ENCODE results near the gene VAMP1.
"Not testable (repeated sequence)": the region's sequence is repeated elsewhere in the genome, so short reads cannot be mapped to it uniquely, and the experiment has no call there.

VAMP1 gene, protein sequence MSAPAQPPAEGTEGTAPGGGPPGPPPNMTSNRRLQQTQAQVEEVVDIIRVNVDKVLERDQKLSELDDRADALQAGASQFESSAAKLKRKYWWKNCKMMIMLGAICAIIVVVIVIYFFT

DNA sequence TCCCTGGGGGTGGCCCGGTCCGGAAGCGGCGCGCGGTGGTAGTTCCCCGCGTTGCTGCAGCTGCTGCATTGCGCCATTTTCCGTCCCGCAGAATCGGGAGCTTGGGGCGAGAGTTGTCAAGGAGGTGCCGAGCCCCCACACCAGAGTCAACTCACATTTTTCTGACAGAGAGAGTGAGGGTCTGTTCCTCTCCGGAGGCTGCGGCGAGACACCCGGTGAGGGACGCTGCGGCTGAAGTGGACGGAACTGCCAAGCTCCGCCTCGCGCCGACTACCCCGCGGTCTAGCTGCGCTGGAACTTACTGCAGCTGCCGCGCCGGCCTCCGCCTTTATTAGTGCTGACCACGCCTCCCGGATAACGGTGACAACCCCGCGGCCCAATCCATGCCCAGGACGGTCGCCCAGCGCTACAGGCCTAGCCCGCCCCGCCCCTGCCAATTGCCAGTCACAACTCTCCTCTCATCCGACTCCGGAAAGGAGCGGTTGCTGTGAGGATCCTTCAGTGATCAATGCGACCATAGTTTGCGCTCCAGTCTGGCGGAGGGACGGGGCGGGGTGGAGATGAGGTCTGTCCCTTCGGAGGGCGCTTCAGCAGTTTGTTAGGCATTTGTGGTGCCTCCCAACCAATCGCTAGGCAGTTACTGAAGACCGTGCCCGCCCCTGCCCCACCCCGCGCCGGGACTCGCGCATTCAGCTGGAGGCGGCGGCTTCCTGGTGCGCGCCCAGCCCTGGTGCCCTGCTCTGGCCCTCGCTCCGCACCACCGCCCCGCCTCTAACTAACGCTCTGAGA is at the start of gene VAMP1:
Gene VAMP1, minus strand, starts transcription at position 303 of the 789 bp plus-strand sequence. Its CDS starts 146 bp downstream, at position 157.
- peak; percentile 96 for DNase-seq (ENCODE audit: low spot score)

- DNase-seq (ENCODE audit: low spot score) = no peak
Measured at GRCh38 chr12:6520186-6520585, 49.7 kb upstream of the VAMP1 start.

DNA sequence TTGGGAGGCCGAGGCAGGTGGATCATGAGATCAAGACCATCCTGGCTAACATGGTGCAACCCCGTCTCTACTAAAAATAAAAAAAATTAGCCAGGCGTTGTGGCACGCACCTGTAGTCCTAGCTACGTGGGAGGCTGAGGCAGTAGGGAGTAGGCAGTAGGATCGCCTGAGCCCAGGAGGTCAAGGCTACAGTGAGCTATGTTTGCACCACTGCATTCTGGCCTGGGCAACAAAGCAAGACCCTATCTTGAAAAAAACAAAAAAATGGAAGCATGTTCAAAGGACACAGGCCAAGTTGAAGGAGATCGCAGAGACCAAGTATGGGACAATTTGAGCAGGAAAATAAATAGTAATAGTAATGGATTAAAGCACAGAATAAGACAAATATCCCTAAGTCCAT is 37.6 kb upstream of the VAMP1 start:
- DNase-seq (ENCODE audit: low spot score) = no peak

DNA sequence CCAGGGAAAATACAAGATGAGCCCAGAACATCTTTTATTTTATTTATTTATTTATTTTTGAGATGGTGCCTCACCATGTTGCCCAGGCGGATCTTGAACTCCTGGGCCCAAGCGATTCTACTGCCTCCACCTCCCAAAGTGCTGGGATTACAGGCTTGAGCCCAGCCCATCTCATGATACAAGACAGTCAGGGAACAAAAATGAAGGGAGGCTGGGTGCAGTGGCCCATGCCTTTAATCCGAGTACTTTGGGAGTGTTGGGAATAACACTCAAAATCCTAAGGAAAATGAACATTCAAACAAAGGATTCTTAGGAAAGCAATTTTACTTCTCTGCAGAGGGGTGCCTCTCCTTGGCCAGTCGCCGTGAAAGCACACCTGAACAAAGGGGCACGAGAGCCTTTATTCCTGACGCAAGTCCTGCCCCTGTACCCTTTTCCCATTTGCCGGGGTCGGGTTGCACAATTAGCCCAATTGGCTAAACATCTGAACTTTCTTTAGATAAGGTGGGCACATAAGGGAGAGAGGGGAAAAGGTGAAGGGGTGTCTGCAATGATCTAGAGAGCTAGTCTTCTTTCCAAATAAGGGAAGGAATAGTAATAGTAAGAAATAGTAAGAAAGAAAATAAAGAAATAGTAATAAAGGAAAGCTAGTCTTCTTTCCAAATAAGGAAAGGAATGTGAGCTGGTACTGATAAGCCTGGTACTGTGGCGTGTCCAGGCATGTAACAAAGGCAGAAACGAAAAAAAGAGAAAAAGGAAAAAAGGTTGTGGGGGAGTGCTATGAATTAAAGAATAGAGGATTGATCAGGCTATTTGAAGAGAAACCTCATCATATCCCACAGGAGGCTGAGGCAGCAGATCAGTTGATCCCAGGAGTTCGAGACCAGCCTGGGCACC is 36.9 kb upstream of the VAMP1 start:
- no peak for DNase-seq (ENCODE audit: low spot score)

DNA sequence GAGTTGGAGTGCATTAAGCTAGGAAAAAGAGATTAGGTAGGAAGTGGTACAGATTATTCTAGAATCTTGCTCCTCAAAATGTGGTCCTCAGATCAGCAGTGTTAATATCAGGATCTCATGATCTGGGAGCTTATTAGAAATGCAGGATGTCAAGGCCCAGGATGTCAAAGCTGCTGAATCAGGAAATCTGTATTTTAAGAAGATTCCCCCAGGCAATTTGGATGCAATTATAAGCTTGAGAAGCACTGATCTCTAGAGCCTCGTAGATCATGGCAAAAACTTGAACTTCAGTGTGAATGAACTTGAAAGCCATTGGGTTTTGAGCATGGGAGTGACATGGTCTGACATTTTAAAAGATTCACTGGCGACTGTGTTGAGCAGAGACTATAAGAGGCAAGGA is 30.0 kb upstream of the VAMP1 start:
- DNase-seq (ENCODE audit: low spot score) = no peak

GRCh38 chr12:6497291-6497690 is 26.8 kb upstream of the VAMP1 start:
- DNase-seq (ENCODE audit: low spot score) = not testable (repeated sequence)

DNA sequence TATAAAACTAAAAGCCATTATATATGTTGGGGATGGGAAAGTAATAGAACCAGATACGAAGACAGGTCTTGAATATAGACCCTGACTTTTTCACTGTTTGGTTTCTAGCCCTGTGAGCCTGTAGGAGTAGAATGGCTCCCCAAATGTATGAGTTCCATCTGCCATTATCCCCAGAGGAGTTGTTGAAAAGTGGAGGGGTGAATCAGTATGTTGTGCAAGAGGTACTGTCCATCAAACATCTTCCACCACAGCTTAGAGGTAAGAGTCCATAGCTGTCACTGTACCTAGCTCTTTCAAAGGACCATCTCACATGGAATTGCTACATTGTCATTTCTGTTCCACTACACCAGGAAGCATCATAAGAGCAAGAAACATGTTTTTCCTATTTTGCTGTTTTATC is 24.5 kb upstream of the VAMP1 start:
- DNase-seq (ENCODE audit: low spot score) = no peak

DNA sequence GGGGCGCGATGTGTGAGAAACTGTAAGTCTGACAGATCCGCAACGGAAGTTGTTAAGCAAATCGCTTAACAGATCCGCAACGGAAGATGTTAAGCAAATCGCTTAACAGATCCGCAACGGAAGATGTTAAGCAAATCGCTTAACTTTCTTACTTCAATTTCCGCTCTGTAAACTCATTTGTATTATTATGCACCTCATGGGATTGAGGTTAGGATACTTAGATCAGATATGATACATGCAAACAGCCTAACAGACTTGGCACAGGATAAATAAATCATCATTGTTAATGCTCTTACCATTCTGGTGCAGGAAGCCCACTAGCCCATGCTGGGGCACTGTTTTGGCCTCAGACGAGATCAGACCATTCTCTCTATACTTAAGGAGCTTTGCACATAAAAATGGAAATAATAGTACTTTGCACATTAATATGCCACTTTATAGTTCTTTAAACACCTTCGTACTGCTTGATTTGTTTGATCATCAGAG is 23.8 kb upstream of the VAMP1 start:
- peak; percentile 52 for DNase-seq (ENCODE audit: low spot score)

DNA sequence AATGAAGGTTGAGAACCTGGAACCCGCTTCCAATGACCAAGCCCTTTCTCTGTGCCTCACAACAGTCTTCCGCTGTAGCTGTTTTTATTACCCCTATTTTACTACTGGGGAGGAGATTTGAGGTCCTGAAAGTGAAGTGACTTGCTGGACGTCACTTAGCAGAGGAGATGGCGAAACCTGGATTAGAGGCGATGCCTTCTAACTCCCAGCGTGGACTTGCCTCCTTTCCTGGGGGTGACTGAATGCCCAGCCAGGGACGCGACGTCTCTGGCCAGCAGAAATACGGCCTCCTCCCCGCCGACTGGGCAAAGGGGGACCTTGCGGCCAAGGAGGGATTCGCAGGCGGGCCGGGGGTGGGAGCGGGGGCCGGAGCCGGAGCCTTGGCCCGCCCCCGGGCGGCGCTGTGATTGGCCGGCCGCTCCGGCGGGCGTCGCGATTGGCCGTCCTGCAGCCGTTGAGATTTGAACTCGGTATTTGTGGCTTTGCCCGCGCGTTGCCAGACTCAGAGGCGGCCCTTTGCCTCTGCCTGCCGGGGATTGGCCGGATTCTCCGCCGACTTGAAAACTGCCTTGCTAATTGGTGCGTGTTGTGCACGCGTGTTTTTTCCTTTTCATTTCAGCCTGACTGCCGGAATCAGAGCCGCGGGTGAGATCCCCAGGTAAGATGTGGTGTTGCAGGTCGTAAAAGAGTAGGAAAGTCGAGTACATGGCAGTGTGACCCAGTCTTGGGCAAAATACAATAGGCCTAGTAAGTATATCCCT is 23.2 kb upstream of the VAMP1 start, which contains the start of gene NCAPD2:
Gene NCAPD2, plus strand, starts transcription at position 606 of the 761 bp plus-strand sequence. CDS start 997 bp downstream, outside the sequence.
- DNase-seq (ENCODE audit: low spot score) = peak; percentile 96

GRCh38 chr12:6492838-6493496 is 22.5 kb upstream of the VAMP1 start, which contains the start of gene MRPL51:
TSS of gene MRPL51 (minus strand) at chr12:6493262. CDS start at chr12:6493136, 126 bp downstream.
- peak; percentile 92 for DNase-seq (ENCODE audit: low spot score)

DNA sequence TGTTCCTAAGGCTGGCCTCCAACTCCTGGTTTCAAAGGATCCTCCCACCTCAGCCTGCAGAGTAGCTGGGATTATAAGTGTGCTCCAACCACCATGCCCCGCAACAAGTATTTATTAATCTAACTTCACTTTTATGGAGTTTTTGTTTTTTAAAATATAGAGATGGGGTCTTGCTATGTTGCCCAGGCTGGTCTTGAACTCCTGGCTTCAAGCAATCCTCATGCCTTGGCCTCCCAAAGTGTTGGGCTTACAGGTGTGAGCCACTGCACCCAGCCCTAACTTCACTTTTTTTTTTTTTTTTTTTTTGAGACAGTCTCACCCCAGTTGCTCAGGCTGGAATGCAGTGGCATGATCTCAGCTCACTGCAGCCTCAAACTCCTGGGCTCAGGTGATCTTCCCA is 20.2 kb upstream of the VAMP1 start:
- DNase-seq (ENCODE audit: low spot score) = not testable (repeated sequence)

- no peak for DNase-seq (ENCODE audit: low spot score)
Measured at GRCh38 chr12:6489449-6489848, 19.0 kb upstream of the VAMP1 start.

- no peak for DNase-seq (ENCODE audit: low spot score)
Measured at GRCh38 chr12:6488240-6488639, 17.8 kb upstream of the VAMP1 start.

DNA sequence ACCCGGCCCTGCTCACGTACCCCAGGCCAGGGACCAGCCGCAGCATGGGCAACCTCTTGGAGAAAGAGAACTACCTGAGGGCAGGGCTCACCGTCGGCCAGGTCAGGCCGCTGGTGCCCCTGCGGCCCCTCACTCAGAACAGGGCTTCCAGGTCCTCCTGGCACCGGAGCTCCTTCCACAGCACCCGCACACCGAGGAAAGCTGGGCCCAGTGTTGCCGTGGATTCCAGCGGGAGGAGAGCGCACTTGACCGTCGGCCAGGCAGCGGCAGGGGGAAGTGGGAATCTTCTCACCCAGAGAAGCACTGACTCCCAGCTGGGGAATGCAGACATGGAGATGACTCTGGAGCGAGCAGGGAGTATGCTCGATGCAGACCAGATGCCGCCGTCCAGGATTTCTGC is 7.9 kb upstream of the VAMP1 start:
- DNase-seq (ENCODE audit: low spot score) = no peak

GRCh38 chr12:6477601-6478377 is 7.3 kb upstream of the VAMP1 start:
- DNase-seq (ENCODE audit: low spot score) = not testable (repeated sequence)

DNA sequence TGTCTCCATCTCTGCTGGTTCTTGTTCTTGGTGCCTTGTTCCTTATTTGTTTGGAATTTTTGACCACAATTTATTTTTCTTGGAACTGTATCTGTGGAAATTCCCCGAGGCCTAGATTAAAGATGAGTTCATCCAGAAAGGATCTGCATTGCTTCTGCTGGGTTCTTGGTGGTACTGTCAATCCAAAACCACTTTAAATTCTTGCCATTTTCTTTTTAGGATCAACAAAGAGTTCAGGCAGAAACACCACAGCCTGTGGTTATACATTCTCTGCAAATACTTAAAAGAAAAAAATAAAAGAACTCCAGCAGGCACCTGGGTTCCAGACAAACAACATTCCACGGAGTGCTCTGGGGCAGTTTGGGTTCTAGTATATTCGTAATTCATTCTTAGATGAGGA is 6.0 kb upstream of the VAMP1 start:
- no peak for DNase-seq (ENCODE audit: low spot score)

DNA sequence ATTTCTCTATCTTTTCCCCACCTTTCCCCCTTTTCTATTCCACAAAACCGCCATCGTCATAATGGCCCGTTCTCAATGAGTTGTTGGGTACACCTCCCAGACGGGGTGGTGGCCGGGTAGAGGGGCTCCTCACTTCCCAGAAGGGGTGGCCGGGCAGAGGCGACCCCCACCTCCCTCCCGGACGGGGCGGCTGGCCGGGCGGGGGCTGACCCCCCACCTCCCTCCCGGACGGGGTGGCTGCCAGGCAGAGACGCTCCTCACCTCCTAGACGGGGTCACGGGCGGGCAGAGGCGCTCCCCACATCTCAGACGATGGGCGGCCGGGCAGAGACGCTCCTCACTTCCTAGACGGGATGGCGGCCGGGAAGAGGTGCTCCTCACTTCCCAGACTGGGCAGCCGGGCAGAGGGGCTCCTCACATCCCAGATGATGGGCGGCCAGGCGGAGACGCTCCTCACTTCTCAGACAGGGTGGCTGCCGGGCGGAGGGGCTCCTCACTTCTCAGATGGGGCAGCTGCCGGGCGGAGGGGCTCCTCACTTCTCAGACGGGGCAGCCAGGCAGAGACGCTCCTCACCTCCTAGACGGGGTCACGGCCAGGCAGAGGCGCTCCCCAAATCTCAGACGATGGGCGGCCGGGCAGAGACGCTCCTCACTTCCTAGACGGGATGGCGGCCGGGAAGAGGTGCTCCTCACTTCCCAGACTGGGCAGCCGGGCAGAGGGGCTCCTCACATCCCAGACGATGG is 4.9 kb upstream of the VAMP1 start:
- DNase-seq (ENCODE audit: low spot score) = not testable (repeated sequence)

- DNase-seq (ENCODE audit: low spot score) = no peak
Measured at GRCh38 chr12:6472491-6472890, 2.0 kb upstream of the VAMP1 start.

- no peak for DNase-seq (ENCODE audit: low spot score)
Measured at GRCh38 chr12:6471989-6472360, 1.5 kb upstream of the VAMP1 start.

Measured in kidney capillary endothelial cell (primary cell).